BLaER1 treated with 17β-estradiol and CSF1 and Interleukin-3, amounts not matched to agents 10 nM and 100 nM (cell line): Measurements from ENCODE around the gene NTF3.

Experiments used
- H3K27ac ChIP-seq, 11 experiments: shearing (Covaris generic); formaldehyde crosslinking; 2 replicates each; pipeline ENCODE4 v1.8.1; 2022
- H3K27me3 ChIP-seq, 11 experiments: shearing (Covaris generic); formaldehyde crosslinking; 2 replicates each; pipeline ENCODE4 v1.8.1; 2022
- H3K36me3 ChIP-seq, 11 experiments: shearing (Covaris generic); formaldehyde crosslinking; 2 replicates each; pipeline ENCODE4 v1.8.1; 2022
- H3K4me1 ChIP-seq, 10 experiments: shearing (Covaris generic); formaldehyde crosslinking; 2 replicates each; pipeline ENCODE4 v1.8.1; 2022
- H3K4me2 ChIP-seq, 11 experiments: shearing (Covaris generic); formaldehyde crosslinking; 2 replicates each; pipeline ENCODE4 v1.8.1; 2022
- H3K4me3 ChIP-seq, 10 experiments: shearing (Covaris generic); formaldehyde crosslinking; 2 replicates each; pipeline ENCODE4 v1.8.1; 2022
- H3K9ac ChIP-seq, 11 experiments: shearing (Covaris generic); formaldehyde crosslinking; 2 replicates each; pipeline ENCODE4 v1.8.1; 2022
- H3K9me3 ChIP-seq, 11 experiments: shearing (Covaris generic); formaldehyde crosslinking; replicated peaks in 1 of 11; 2 replicates each; pipeline ENCODE4 v1.8.1; 2022
- H4K20me1 ChIP-seq, 11 experiments: shearing (Covaris generic); formaldehyde crosslinking; 2 replicates each; pipeline ENCODE4 v1.8.1; 2022
- Cebpa-rat ChIP-seq, 11 experiments: shearing (Covaris generic); IDR thresholded peaks; 2 replicates each; pipeline ENCODE4 v1.8.1; 2022

The NTF3 gene

GRCh38 chr12:5439371-5439771 is 7.5 kb downstream of the NTF3 start:
- Histone ChIP-seq H3K4me1 (peaks cover 12 to 20% (median 16%) of the 10 kb centered on the region in 10 experiments), H3K4me3 (no peak overlapping the region), H4K20me1 (peaks cover 0 to 14% (median 0%) of the 10 kb centered on the region in 11 experiments; a peak in 2 of 22 replicates), H3K36me3 (no peaks in the 10 kb centered on the region), H3K4me2 (no peak overlapping the region), H3K9ac (no peak overlapping the region), H3K27ac (no peak overlapping the region), H3K27me3 (peaks cover 0 to under 1% (median 0%) of the 10 kb centered on the region in 11 experiments; a peak in 1 of 22 replicates), H3K9me3 (no peaks in the 10 kb centered on the region)
- no peak for TF ChIP-seq Cebpa-rat (IDR thresholded peaks at IDR 0.05)

GRCh38 chr12:5439788-5440300 is 7.9 kb downstream of the NTF3 start:
- peaks cover 0 to 14% (median 0%) of the 10 kb centered on the region in 11 experiments; a peak in 2 of 22 replicates for H4K20me1 ChIP-seq
- H3K9me3 ChIP-seq = no peaks in the 10 kb centered on the region
- no peak overlapping the region for H3K4me3 ChIP-seq
- H3K27ac ChIP-seq = no peak overlapping the region
- no peak for TF ChIP-seq Cebpa-rat (IDR thresholded peaks at IDR 0.05)
- H3K4me1 ChIP-seq = peaks cover 12 to 20% (median 16%) of the 10 kb centered on the region in 10 experiments
- H3K9ac ChIP-seq = no peak overlapping the region
- no peaks in the 10 kb centered on the region for H3K36me3 ChIP-seq
- H3K4me2 ChIP-seq = peak overlapping the region in 6 of 11 experiments; percentile 22 to 52 (median 44); a peak in 7 of 22 replicates
- no peaks in the 10 kb centered on the region for H3K27me3 ChIP-seq

GRCh38 chr12:5440978-5441377 is 9.1 kb downstream of the NTF3 start:
- Histone ChIP-seq H4K20me1 (peaks cover 0 to 14% (median 0%) of the 10 kb centered on the region in 11 experiments; a peak in 2 of 22 replicates), H3K27ac (no peak overlapping the region), H3K4me1 (peaks cover 12 to 20% (median 16%) of the 10 kb centered on the region in 10 experiments), H3K4me2 (peak overlapping the region in 10 of 11 experiments; percentile 22 to 68 (median 47); a peak in 18 of 22 replicates), H3K9ac (no peak overlapping the region), H3K27me3 (no peaks in the 10 kb centered on the region), H3K9me3 (no peaks in the 10 kb centered on the region), H3K36me3 (no peaks in the 10 kb centered on the region), H3K4me3 (no peak overlapping the region)
- TF ChIP-seq Cebpa-rat (IDR thresholded peaks at IDR 0.05) = no peak

- no peak overlapping the region for H3K27ac ChIP-seq
- H3K27me3 ChIP-seq = no peaks in the 10 kb centered on the region
- peaks cover 0 to 14% (median 0%) of the 10 kb centered on the region in 11 experiments; a peak in 2 of 22 replicates for H4K20me1 ChIP-seq
- no peak for TF ChIP-seq Cebpa-rat (IDR thresholded peaks at IDR 0.05)
- H3K9ac ChIP-seq = no peak overlapping the region
- H3K36me3 ChIP-seq = no peaks in the 10 kb centered on the region
- no peak overlapping the region for H3K4me3 ChIP-seq
- H3K9me3 ChIP-seq = no peaks in the 10 kb centered on the region
- peaks cover 12 to 20% (median 16%) of the 10 kb centered on the region in 10 experiments for H3K4me1 ChIP-seq
- H3K4me2 ChIP-seq = peak overlapping the region in 3 of 11 experiments; percentile 1 to 43 (median 40); a peak in 4 of 22 replicates
These were observed 9.8 kb downstream of the NTF3 start for GRCh38 chr12:5441497-5442236.

GRCh38 chr12:5442251-5443006 is 10.5 kb downstream of the NTF3 start:
- no peak overlapping the region for H3K4me2 ChIP-seq
- no peak for TF ChIP-seq Cebpa-rat (IDR thresholded peaks at IDR 0.05)
- peaks cover 12 to 27% (median 17%) of the 10 kb centered on the region in 10 experiments for H3K4me1 ChIP-seq

GRCh38 chr12:5444520-5444919 is 12.6 kb downstream of the NTF3 start:
- H3K4me1 ChIP-seq = peaks cover 12 to 39% (median 21%) of the 10 kb centered on the region in 10 experiments
- no peak overlapping the region for H3K27ac ChIP-seq
- H3K4me2 ChIP-seq = no peak overlapping the region
- no peaks in the 10 kb centered on the region for H3K27me3 ChIP-seq
- no peak overlapping the region for H3K4me3 ChIP-seq
- no peaks in the 10 kb centered on the region for H3K36me3 ChIP-seq
- H3K9me3 ChIP-seq = no peaks in the 10 kb centered on the region
- TF ChIP-seq Cebpa-rat (IDR thresholded peaks at IDR 0.05) = no peak
- H3K9ac ChIP-seq = no peak overlapping the region
- peaks cover 0 to 14% (median 0%) of the 10 kb centered on the region in 11 experiments; a peak in 2 of 22 replicates for H4K20me1 ChIP-seq

More at GRCh38 chr12:5442251-5443006, 10.5 kb downstream of the NTF3 start:
- Histone ChIP-seq H3K9ac (no peak overlapping the region), H3K27ac (no peak overlapping the region), H3K4me3 (no peak overlapping the region), H3K36me3 (no peaks in the 10 kb centered on the region), H3K9me3 (no peaks in the 10 kb centered on the region), H3K27me3 (no peaks in the 10 kb centered on the region), H4K20me1 (peaks cover 0 to 14% (median 0%) of the 10 kb centered on the region in 11 experiments; a peak in 2 of 22 replicates)

- Histone ChIP-seq H3K27me3 (no peaks in the 10 kb centered on the region), H3K4me2 (peak overlapping the region in 2 of 11 experiments; percentile 23 to 25; a peak in 2 of 22 replicates), H3K9me3 (no peaks in the 10 kb centered on the region), H3K36me3 (no peaks in the 10 kb centered on the region), H3K9ac (no peak overlapping the region), H3K4me3 (no peak overlapping the region), H4K20me1 (no peaks in the 10 kb centered on the region; a peak in 1 of 22 replicates), H3K4me1 (peaks cover 0 to 23% (median 3%) of the 10 kb centered on the region in 10 experiments; a peak in 7 of 20 replicates), H3K27ac (no peak overlapping the region)
- no peak for TF ChIP-seq Cebpa-rat (IDR thresholded peaks at IDR 0.05)
These were observed 15.4 kb downstream of the NTF3 start for GRCh38 chr12:5447320-5447719.

- Histone ChIP-seq H3K4me3 (no peak overlapping the region), H4K20me1 (no peaks in the 10 kb centered on the region)
- TF ChIP-seq Cebpa-rat (IDR thresholded peaks at IDR 0.05) = no peak
These were observed 19.3 kb downstream of the NTF3 start for GRCh38 chr12:5451251-5451650.

GRCh38 chr12:5452569-5452968 is 20.7 kb downstream of the NTF3 start:
- Histone ChIP-seq H3K9me3 (no peaks in the 10 kb centered on the region), H3K4me1 (peaks cover 11 to 24% (median 14%) of the 10 kb centered on the region in 10 experiments), H3K36me3 (no peaks in the 10 kb centered on the region), H4K20me1 (no peaks in the 10 kb centered on the region), H3K27ac (no peak overlapping the region), H3K4me3 (no peak overlapping the region), H3K9ac (no peak overlapping the region), H3K27me3 (no peaks in the 10 kb centered on the region), H3K4me2 (no peak overlapping the region)
- no peak for TF ChIP-seq Cebpa-rat (IDR thresholded peaks at IDR 0.05)

More at GRCh38 chr12:5451251-5451650, 19.3 kb downstream of the NTF3 start:
- no peak overlapping the region for H3K4me2 ChIP-seq
- no peaks in the 10 kb centered on the region for H3K27me3 ChIP-seq
- no peak overlapping the region for H3K9ac ChIP-seq
- no peak overlapping the region for H3K27ac ChIP-seq
- no peaks in the 10 kb centered on the region for H3K9me3 ChIP-seq
- H3K36me3 ChIP-seq = no peaks in the 10 kb centered on the region
- H3K4me1 ChIP-seq = peaks cover 0 to 23% (median 3%) of the 10 kb centered on the region in 10 experiments; a peak in 8 of 20 replicates
